GM03348 (cell line): ENCODE data around the gene BCAP29.
"Not testable (repeated sequence)": the region's sequence is repeated elsewhere in the genome, so short reads cannot be mapped to it uniquely, and the experiment has no call there.

ENCODE experiments used
- DNase-seq: peaks from one replicate; pipeline ENCODE4 v3.0.0; 2012; ENCODE audit warnings: low spot score

The BCAP29 gene, protein sequence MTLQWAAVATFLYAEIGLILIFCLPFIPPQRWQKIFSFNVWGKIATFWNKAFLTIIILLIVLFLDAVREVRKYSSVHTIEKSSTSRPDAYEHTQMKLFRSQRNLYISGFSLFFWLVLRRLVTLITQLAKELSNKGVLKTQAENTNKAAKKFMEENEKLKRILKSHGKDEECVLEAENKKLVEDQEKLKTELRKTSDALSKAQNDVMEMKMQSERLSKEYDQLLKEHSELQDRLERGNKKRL

DNA sequence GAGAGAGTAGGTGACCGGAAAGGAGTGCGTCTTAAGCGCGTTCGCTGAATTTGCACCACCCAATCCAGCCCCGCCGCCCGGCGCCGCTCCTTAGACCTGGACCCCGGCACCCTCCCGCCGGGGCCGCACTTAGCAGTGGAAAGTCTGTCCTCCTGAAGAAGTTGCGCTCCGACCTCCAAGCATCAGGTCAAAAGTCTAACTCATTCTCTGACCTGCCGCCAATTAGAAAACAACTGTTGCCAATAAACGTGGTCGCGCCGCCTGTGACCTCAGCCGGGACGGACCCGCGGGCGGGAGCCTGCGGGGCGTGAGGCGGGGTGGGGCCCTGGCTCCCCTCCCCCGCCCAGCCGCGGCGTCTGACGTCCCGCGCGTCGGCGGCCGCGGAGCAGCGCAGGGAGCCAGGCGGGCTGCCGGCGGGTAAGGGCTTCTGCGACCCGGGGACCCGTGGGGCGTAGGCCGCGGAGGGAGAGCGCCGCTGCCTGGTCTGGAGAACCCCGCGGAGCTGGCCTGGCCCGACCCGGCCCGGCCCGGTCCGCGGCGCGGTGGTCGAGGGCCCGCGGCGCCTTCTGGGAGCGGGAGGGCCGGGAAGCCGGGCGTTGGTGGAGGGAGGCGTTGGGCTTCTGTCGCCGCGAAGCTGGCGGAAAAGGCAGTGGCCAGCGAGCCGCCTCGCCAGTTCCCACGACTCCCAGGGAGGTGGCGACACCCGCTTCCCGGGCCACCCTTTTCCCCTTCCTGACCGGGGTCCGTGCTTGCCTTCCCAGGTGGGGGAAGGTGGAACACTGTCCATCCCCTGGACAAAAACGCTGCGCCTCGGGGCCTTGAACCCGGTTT lies at the start of gene BCAP29:
BCAP29 (plus strand) TSS at position 362 of the 831 bp plus-strand sequence. CDS start 527 bp downstream, outside the sequence.
- peak; percentile 93 for DNase-seq

DNA sequence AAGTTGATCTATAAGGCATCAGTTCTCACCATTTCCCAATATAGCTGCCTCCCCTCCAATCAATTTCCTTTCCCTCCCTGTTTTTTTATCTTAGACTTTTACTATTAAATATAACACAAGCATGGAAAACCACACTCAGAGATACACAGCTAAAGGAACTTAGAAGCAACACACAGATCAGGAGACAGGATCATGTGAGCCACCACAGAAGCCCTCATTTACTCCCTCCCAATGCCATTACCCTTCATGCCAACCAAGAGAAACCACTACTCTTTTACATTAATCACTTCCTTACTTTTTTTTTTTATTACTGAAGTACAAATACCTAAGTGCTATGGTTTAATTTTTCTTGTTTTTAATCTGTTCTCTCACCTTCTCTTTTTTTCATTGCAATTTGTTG lies 49.3 kb upstream of the BCAP29 start:
- no peak for DNase-seq

DNA sequence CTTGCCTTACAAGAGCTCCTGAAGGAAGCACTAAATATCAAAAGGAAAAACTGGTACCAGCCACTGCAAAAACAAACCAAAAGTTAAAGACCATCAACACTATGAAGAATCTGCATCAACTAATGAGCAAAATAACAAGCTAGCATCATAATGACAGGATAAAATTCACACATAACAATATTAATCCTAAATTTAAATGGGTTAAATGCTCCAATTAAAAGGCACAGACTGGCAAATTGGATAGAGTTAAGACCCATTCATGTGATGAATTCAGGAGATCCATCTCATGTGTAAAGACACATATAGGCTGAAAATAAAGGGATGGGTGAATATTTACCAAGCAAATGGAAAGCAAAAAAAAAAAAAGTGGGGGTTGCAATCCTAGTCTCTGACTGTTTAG lies 45.9 kb upstream of the BCAP29 start:
- DNase-seq = no peak

DNA sequence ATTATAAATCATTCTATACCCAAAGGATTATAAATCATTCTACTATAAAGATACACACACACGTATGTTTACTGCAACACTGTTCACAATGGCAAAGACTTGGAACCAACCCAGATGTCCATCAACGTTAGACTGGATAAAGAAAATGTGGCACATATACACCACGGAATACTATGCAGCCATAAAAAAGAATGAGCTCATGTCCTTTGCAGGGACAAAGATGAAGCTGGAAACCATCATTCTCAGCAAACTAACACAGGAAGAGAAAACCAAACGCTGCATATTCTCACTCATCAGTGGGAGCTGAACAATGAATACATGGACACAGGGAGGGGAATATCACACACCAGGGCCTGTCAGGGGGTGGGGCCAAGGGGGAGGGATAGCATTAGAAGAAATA lies 42.8 kb upstream of the BCAP29 start:
- not testable (repeated sequence) for DNase-seq

DNA sequence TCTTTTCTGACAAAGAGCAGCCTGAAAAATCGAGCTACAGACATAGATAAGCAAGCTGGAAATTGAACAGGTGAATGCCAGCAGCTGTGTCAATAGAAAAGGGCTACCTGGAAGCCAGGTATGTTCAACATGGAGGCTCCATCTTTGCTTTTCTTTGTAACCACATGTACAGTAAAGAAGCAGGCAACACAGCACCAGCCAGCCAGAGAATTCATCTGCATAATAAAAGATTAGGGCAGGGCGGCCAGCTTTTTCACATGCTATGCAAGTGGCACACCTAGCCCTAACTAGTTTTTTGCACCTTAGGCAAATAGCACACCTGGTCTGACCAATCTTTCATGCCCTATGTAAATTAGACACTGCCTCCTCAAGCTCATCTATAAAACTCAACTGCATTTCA lies 42.0 kb upstream of the BCAP29 start:
- DNase-seq = no peak

DNA sequence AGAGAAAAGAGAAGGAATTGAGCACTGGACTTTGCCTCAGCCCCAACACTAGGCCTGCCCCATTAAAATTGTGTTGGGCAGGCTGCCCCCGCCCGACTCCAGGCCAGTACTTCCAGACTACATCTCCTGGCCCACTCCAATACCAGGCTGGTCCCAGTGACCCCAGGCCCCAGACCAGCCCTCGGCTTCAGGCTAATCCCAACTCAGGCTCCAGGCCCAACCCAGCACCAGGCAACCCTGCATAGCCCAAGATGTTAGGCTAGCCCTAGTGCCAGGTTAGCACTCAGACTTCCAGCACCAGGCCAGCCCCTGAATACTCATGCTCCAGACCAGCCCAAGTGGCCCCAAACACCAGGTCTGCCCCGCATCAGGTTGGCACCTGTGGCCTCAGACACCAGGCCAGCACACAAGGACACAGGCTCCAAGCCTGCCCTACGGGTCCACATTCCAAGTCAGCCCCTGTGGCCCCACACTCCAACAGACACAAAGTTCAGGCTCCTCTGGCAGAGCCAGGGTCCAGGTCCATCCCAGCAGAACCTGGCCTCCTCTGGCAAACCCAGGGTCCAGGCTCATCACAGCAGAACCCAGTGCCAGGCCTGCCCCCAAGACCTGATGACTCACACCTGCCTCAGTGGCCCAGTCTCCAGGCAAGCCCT lies 36.6 kb upstream of the BCAP29 start:
- DNase-seq = no peak

DNA sequence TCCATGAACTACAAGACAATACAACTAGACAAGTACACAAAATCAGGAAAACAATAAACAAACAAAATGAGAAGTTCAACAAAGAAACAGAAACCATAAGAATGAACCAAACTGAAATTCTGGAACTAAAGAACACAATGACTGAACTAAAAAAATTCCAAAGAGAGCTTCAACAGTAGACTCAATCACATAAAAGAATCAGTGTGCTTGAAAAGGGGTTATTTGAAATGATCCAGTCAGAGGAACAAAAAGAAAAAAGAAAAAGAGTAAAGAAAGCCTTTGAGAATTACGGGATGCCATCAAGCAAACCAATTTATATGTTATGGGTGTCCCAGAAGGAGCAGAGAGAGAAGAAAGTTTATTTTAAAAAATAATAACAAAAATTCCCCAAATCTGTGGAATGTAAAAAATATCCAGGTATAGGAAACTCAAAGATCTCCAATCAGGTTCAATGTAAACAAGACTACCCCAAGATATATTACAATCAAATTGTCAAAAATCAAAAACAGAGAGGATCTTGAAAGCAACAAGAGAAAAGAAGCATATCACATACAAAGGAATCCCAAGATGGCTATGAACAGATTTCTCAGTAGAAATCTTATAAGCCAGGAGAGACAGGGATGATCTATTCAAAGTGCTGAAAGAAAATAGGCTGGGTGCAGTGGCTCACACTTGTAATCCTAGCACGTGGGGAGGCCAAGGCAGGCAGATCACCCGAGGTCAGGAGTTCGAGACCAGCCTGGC lies 35.0 kb upstream of the BCAP29 start:
- no peak for DNase-seq

DNA sequence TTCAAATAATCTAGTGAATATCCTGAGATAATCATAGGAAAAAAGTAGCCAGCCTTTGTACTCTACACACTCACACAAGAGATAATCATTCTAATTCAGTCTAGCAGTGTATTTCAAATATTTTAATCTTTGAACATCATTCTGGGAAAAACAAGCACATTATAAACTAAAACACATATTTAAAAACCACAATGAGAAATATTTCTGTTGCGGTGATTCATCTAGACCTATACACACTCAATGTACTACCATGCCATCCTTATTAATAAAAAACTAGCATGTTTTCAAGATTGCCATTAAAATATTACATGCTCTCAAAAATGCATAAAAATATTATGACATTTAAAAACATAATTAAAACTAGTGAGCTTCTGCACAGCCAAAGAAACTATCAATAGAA lies 28.1 kb upstream of the BCAP29 start:
- no peak for DNase-seq

DNA sequence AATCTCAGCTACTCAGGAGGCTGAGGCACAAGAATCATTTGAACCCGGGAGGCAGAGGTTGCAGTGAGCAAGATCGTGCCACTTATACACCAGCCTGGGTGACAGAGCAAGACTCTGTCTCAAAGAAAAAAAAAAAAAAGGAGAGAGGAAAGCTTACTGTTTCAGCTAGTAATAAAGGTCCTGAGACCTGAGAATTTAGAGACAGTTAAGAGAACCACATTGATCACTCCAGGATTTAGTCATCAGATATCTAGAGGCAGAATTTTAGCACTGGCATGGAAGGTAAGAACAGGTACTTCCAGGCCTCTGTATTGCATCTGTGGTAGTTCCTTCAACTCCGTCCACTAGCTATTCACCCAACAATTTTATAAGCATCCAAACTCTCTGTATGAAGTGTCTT lies 24.2 kb upstream of the BCAP29 start:
- no peak for DNase-seq

DNA sequence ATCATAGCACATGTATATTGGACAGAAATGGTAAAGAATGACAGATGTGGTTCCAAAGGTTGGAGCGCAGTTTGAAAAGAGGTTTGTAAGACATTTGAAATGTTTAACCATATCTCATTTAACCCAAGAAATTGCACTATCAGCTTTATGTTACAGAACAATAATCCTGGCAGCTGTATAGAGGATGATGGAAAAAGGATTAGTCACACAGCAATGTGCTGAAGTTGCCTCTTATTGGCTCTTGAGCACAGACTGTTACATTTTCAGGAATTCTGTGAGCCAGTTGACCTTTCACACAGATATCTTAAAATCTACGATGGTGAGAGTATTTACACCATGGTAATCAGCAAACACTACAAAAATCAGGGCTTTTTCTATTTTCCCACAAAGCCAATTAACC lies 20.2 kb upstream of the BCAP29 start:
- DNase-seq = peak; percentile 50

DNA sequence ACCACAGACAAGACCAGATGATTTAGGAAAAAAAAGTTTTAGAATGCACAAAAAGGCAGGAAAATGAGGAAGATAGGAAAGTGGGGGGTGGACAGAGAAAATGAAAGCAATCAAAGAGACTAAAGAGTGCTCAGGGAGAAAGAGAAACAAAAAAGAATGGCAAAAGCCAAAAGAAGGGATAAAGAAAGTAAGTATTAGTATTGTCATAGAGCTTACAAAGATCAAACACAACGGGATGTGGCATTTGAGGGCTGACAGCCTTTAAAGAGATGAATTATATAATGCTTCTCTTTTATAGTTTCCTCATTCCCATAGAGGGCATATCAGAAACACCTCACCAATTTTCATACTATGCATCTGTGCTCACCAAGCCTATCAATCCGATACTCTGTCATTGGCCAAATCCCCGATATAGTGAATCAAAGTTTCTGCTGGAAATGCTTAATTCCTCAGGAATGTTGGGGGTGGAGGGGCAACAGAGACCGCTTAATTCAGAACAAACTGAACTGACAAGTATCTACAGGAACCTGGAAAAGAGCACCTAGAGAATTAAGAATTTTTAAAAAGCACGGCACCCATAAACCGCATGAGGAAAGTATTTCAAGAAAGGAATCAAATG lies 19.0 kb upstream of the BCAP29 start:
- DNase-seq = peak; percentile 19

DNA sequence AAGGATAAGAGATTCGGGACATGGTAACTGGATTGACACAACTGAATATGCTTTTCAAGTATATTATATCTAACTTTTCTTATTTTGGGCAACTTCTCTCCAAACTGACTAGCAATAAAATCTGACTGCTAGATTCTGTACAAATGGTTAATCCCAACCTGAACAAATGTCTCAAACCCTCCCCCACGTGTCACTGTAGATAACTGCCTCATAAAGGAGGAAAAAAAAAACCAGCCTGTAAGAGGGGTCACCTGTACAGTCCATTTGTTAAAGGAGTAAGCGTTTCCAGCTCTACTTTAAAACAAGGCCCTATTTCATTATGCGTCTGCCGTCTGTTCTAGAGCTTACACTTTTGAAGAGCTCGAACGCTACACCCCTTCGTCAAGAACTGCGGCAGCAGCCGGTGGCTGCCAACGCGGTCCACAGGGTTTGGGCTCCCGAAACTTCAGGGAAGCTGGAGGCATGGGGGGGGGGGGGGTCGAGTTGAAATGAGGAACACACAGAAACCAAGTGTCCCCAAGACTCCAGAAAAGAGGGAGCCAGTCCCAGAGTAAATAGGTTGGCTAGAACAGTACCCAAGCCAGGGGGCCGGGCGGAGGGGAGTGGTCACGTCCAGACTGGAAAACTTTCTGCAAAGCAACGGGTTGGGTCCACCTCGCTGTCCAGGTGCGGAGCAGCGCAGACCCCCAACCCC lies 16.8 kb upstream of the BCAP29 start:
- peak; percentile 60 for DNase-seq

DNA sequence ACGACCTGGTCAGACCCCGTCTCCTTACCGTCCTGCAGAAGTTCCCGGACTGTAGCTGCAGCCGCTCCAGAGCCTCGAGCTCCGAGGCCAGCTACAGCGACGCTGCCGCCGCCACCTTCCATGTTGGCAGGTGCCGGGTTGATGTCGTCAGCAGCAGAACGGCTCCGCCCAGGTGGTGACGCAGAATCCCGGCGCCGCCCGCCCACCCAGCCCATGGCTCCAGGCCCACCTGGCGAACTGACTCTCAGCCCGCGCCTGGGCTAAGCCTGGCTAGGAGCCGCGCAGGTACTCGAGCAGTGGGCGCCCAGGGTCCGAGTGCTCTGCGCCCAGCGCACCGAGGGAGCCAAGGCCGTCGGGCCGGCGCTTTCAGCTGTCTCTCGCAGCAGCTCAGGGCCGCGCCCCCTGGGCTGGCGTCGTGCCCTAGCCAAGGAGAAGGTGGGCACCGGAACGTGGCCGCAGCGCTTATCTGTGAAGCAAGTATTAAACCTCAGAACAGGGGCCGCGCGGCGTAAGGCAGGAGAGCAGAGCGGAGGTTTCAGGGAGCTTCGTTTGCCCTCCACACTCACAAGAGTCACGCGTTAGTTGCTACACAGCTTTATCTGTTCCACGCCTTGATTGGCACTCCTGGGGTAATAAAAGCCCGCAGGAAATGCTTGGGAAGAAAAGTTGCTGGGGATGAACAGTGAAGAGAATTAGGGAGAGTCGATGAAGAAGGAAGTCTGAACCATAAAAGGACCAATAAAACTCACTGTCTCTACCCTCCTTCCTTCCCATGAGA lies 16.1 kb upstream of the BCAP29 start, which contains the start of the genes COG5 and DUS4L:
COG5 (minus strand) TSS at position 146 of the 778 bp plus-strand sequence; CDS start at position 122, 24 bp downstream.
DUS4L (plus strand) TSS at position 197 of the 778 bp plus-strand sequence. CDS start 3,100 bp downstream, outside the sequence.
- DNase-seq = peak; percentile 91

DNA sequence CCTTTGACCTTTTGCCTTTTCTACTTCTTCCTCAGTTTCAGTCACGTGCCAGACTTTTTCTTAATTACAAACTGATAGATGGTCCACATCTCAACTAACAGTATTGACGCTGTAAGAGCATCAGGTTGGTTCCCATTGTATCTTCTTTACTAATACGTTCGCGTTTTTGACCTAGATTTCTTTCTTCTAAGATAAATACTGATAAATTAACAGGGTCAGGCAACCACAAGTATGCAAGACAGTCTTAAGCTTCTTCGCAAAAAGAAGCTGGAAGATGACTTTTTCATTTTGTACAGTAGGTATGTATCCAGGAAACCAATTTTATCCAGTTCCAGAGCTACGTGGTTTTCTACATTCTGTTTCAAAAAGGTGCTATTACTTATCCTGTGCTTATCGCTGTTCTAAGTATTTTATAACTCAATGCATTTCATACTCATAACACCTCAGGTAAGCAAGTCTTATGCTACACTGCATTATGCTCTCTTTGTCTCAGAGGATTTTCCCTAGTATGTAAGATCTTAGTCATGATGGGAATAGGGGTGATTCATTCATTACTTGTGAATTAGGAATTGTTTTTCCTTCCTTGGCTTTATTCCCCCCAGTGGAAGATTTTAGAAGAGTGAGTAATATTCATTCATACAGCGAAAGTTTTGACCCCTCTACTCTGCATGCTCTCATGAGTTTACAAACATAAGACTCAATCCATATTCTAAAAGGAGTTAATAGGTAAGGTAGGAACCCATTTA lies 15.3 kb upstream of the BCAP29 start:
- peak; percentile 71 for DNase-seq

DNA sequence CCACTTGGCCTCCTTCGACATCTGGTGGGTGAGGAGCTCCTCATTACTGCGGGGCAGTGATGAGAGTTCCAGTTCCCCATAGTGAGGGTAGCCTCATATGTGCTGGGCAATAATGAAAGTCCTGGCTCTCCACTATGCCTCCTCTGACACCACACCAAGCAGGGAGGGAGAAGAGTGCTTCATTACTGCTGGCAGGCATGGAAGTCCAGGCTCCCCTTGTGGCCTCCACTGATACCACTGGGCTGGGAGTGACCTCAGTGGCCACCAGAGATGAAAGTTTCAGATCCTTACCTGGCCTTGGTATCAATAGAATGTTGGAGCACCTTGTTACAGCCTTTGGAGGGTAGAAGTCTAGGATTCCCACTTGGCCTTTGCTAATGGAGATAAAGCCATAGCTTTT lies 9.7 kb upstream of the BCAP29 start:
- no peak for DNase-seq

DNA sequence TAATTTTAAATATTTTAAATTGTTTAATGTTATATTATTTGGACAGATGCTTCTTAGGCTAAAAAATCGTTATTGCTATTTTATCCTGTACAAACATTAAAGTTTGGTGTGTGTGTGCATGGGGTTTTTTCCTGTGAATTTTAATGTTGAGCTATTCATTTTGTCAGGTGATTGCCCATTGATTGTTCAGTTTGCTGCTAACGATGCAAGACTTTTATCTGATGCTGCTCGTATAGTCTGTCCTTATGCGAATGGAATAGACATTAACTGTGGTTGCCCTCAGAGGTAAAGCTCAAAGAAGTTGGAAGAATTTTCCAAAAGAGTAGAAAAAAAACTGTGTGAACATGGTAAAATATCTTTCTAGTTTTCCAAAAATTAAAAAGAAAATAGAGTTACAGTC lies 6.5 kb upstream of the BCAP29 start:
- no peak for DNase-seq

DNA sequence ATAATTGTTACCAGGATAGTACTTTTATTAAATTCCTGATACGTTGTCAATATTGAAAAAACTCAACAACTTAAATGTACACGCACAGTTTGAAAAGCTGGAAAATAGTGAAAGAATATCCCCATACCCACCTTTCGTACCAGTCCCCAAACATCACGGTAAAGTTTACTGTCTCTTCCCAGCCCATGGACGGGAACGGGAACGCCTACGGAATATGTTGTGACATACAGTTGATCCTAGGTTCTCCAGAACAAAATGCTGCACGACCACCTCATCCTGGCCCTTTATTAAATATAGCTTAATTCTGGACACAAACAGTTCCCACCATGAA lies 527 bp upstream of the BCAP29 start:
- DNase-seq = no peak

DNA sequence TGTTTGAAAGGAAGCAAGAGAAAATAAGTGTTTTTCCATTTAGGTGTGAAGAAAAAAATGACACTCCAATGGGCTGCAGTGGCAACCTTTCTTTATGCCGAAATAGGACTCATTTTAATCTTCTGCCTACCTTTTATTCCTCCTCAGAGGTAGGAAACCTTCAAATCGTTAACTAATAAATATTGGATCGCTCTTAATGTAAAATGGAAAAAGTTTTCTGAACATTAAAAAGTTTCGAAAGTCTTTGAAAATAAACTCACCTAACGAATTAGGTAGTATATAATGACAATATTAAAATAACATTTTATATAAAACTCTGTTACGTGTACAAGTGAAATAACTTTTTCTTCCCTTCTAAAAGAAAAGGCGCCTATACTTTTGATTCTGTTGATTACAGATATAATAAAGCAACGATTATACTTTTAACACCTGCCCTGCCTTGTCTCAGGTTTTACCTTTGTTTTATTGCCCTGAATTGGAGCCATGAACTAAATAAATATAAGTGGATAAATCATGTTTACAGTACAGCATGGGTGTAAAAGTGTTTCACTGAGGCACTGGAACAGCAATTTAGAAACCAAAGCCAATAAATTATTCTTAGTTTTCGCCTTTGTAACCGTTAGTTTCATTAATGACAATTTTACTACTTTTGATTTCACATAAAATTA lies 804 bp downstream of the BCAP29 start:
- no peak for DNase-seq

DNA sequence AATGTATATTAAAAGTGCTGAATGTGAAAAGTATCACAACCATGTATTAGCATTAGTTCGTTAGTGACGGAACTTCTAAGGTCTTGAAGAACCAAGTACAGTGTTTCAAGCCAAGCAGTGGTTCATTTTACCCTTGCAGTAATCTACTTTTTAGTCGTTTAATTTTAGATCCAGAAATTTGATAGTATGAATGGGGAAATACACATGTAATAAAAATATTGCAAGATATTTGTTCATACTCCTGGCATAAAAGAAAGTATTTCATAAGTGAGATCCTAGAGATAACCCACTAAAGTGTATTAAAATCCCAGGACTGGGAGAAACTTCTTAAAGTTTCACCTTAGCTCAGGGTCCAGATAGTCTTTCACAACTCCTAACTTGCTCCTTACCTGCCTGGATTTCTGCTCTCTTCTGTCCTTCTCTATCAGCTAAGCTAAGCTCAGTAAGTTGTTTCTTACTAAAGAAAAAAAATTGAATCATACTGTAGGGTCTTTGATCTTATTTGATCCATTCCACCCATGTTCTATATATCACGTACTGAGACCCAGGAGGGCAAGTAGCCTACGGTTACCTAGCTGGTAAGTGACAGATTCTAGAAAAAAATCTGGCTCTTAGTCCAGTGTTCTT lies 1.5 kb downstream of the BCAP29 start:
- no peak for DNase-seq
